Endothelial cell of umbilical vein (primary cell): ENCODE measurements around the gene OR51E2. TPM values are rescaled to one million over a fixed set of nuclear protein-coding genes. Genes with fewer than 3 reads are reported as not detected.

ENCODE experiments used
- BruUV-seq: library from RNA; stranded (reverse); fragments of 400-500 nt; replicated peaks from 2 replicates; lab custom pipeline; 2021; lab: Mats Ljungman, UMichigan
- CTCF ChIA-PET: fragments of 300-600, 350-600 bp; sonication (Branson Sonifier 250); formaldehyde crosslinking; loops from one replicate; lab custom pipeline; 2021; ENCODE audit warnings: antibody characterized with exemption, inconsistent platforms; lab: Charles Lee
- POLR2A ChIA-PET: fragments of 300-600, 350-600 bp; sonication (Branson Sonifier 250); formaldehyde crosslinking; loops from one replicate; lab custom pipeline; 2021; ENCODE audit warnings: antibody characterized with exemption, inconsistent platforms; lab: Charles Lee
- DNase-seq: peaks from one replicate; pipeline ENCODE4 v3.0.0-alpha.2; 2011; ENCODE audit warnings: low read depth, low spot score
- FAIRE-seq: peaks from 2 replicates; lab custom pipeline; 2011; peaks lifted over from hg19 to GRCh38; lab: Jason Lieb, UNC
- H2AFZ ChIP-seq: 2 replicates; pipeline ENCODE4 v1.6.0; 2012; ENCODE audit warnings: low read depth, low read length, control low read depth, inconsistent platforms
- H3K27ac ChIP-seq: 2 replicates; pipeline ENCODE4 v1.5.1; 2011; ENCODE audit warnings: low read depth, mild to moderate bottlenecking, control low read depth, low read length, moderate library complexity; ENCODE audit not compliant: insufficient read depth
- H3K27me3 ChIP-seq, 2 experiments: 2 replicates each; pipeline versions ENCODE4 v1.6.0 to v1.6.1; 2011; ENCODE audit warnings: low read length in 2 of 2, mixed read lengths in 1 of 2; ENCODE audit not compliant: control insufficient read depth in 2 of 2, insufficient read depth in 2 of 2
- H3K36me3 ChIP-seq, 2 experiments: 2 replicates in 1 of 2; 3 replicates in 1 of 2; pipeline ENCODE4 v1.5.1; 2011; ENCODE audit warnings: low read length in 2 of 2, mild to moderate bottlenecking in 1 of 2, moderate library complexity in 1 of 2; ENCODE audit not compliant: control insufficient read depth in 2 of 2, insufficient read depth in 2 of 2; ENCODE audit errors: extremely low read depth in 1 of 2
- H3K4me1 ChIP-seq: 3 replicates; pipeline ENCODE4 v1.5.1; 2011; ENCODE audit warnings: mild to moderate bottlenecking, low read length; ENCODE audit not compliant: control insufficient read depth, insufficient read depth; ENCODE audit errors: extremely low read depth
- H3K4me2 ChIP-seq: 2 replicates; pipeline ENCODE4 v1.6.1; 2011; ENCODE audit warnings: low read length, control low read depth, mixed read lengths; ENCODE audit not compliant: insufficient read depth
- H3K4me3 ChIP-seq, 3 experiments: fragments of 200-600 bp in 1 of 3; sonication (generic), shearing (Covaris generic) in 1 of 3; replicated peaks in 1 of 3; 2 replicates each; pipeline ENCODE4 v1.5.1; 2011 to 2016; ENCODE audit warnings: control low read depth in 3 of 3, low read length in 3 of 3, mild to moderate bottlenecking in 2 of 3, inconsistent platforms in 1 of 3, low read depth in 1 of 3, moderate library complexity in 1 of 3; ENCODE audit not compliant: insufficient read depth in 1 of 3
- H3K79me2 ChIP-seq: 2 replicates; pipeline ENCODE4 v1.6.0; 2012; ENCODE audit warnings: low read length, inconsistent platforms; ENCODE audit not compliant: control insufficient read depth, insufficient read depth
- H3K9ac ChIP-seq: replicated peaks from 2 replicates; pipeline ENCODE3; 2011; ENCODE audit warnings: low read length, control low read depth; ENCODE audit not compliant: insufficient read depth; ENCODE audit errors: extremely low read depth
- H3K9me1 ChIP-seq: replicated peaks from 3 replicates; pipeline ENCODE4 v1.6.0; 2011; ENCODE audit warnings: mild to moderate bottlenecking, low read length; ENCODE audit not compliant: control insufficient read depth, insufficient read depth; ENCODE audit errors: extremely low read depth
- H3K9me3 ChIP-seq: replicated peaks from 2 replicates; pipeline ENCODE4 v1.5.1; 2012; ENCODE audit warnings: low read length, inconsistent platforms; ENCODE audit not compliant: control insufficient read depth, insufficient read depth
- H4K20me1 ChIP-seq: replicated peaks from 2 replicates; pipeline ENCODE3; 2011; ENCODE audit warnings: mild to moderate bottlenecking, low read length; ENCODE audit not compliant: control insufficient read depth, insufficient read depth; ENCODE audit errors: extremely low read depth
- CTCF ChIP-seq, 2 donors: IDR thresholded peaks; 1 replicate in 1 of 2; 2 replicates in 1 of 2; pipeline ENCODE4 v1.5.1; 2011; ENCODE audit warnings: low read length in 2 of 2, mild to moderate bottlenecking in 2 of 2, moderate library complexity in 2 of 2, control low read depth in 1 of 2, inconsistent platforms in 1 of 2, low read depth in 1 of 2; ENCODE audit not compliant: insufficient read depth in 1 of 2; ENCODE audit errors: extremely low read depth in 1 of 2
- EZH2 ChIP-seq: IDR thresholded peaks from 2 replicates; pipeline ENCODE4 v1.6.1; 2012; ENCODE audit warnings: borderline replicate concordance, low read depth, mild to moderate bottlenecking, moderate library complexity, low read length, inconsistent platforms; ENCODE audit not compliant: severe bottlenecking
- FOS ChIP-seq: IDR thresholded peaks from 2 replicates; pipeline ENCODE4 v1.6.1; 2011; ENCODE audit warnings: mild to moderate bottlenecking, low read length, moderate library complexity, borderline replicate concordance; ENCODE audit not compliant: insufficient read depth
- GATA2 ChIP-seq: IDR thresholded peaks from 2 replicates; pipeline ENCODE4 v1.7.0; 2011; ENCODE audit warnings: low read depth, mild to moderate bottlenecking, moderate library complexity, mixed read lengths, low read length; ENCODE audit not compliant: insufficient read length, insufficient read depth
- JUN ChIP-seq: IDR thresholded peaks from 2 replicates; pipeline ENCODE4 v1.6.1; 2011; ENCODE audit warnings: borderline replicate concordance, low read depth; ENCODE audit not compliant: insufficient read length, insufficient read depth
- MYC ChIP-seq: IDR thresholded peaks from one replicate; pipeline ENCODE4 v1.6.1; 2011; ENCODE audit warnings: mild to moderate bottlenecking, low read depth, low read length
- POLR2A ChIP-seq: IDR thresholded peaks from 2 replicates; pipeline ENCODE4 v1.6.1; 2012; ENCODE audit warnings: low read depth, mild to moderate bottlenecking, control low read depth, low read length
- POLR2AphosphoS5 ChIP-seq: IDR thresholded peaks from 2 replicates; pipeline ENCODE4 v1.6.1; 2012; ENCODE audit warnings: low read depth, mild to moderate bottlenecking, control low read depth, low read length, moderate library complexity; ENCODE audit not compliant: insufficient read depth
- dilution Hi-C: fragments of 300-500 bp; cut with MboI; formaldehyde crosslinking; loops from one replicate; pipeline ENCODE4 v1.15.0; 2019; ENCODE audit warnings: low sequenced_read_pairs; ENCODE audit not compliant: extremely low pct_ligation_motif_present
- intact Hi-C: fragments of 100-400 bp; cut with micrococcal nuclease; formaldehyde crosslinking; loops from one replicate; pipeline ENCODE4 v1.10.0; 2022
- polyA plus RNA-seq, 4 experiments: library from polyadenylated mRNA; depleted of rRNA in 3 of 4; stranded (reverse) in 3 of 4; unstranded in 1 of 4; fragments of >200 nt; gene quantifications; 2 replicates each; pipeline versions ENCODE4 v1.2.1 to v1.2.3, GENCODE V29; 2011 to 2012; ENCODE audit warnings: missing spikeins in 1 of 4
- total RNA-seq: library from RNA; stranded (reverse); gene quantifications from 2 replicates; pipeline ENCODE4 v1.2.3, GENCODE V29; 2021
- TF ChIP-seq, protein P1 (sequence below): IDR thresholded peaks from 2 replicates; pipeline ENCODE4 v1.6.1; 2011; ENCODE audit not compliant: insufficient read depth, insufficient read length

The OR51E2 gene
- total and polyA plus RNA-seq, 2 donors (not counting 3 experiments of a cell fraction or from before 2014, with no cell fraction given): not detected

DNA sequence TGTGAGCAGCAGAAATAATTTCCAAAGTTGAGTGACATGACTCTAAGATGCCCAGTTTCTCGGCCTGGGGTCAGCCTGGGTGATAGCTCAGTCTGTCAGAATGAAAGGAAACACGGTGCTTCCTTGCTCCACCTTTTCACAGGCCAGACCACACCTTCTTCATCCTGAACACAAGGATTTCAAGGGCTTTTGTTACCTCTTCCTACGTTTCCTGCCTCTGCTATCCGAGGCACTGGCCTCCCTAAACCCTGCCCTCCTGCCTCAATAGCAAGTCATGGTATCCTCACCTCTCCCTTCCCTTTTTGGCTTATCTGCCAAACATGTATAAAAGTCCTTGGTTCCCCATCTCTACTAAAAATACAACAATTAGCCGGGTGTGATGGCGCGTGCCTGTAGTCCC, 55.6 kb downstream of the OR51E2 start:
- no peak for FAIRE-seq
- H3K27me3 ChIP-seq: no peaks in the 10 kb centered on the region
- H3K27ac ChIP-seq: no peak overlapping the region
- no peaks in the 10 kb centered on the region for H4K20me1 ChIP-seq
- dilution Hi-C loops: no loop called here
- no peak for DNase-seq
- H3K4me1 ChIP-seq: no peaks in the 10 kb centered on the region
- H3K9ac ChIP-seq: no peak overlapping the region
- intact Hi-C loops: no loop called here
- POLR2A ChIA-PET: no interaction called here
- no peaks in the 10 kb centered on the region for H3K79me2 ChIP-seq
- H3K36me3 ChIP-seq: no peaks in the 10 kb centered on the region
- no TSS peak for BruUV-seq
- H3K9me3 ChIP-seq: no peaks in the 10 kb centered on the region
- TF ChIP-seq EZH2 (no peak), FOS (no peak), MYC (no peak), GATA2 (no peak)
- no peak overlapping the region for H3K4me2 ChIP-seq
- CTCF ChIA-PET: no interaction called here
- H3K9me1 ChIP-seq: no peaks in the 10 kb centered on the region
- H3K4me3 ChIP-seq: no peak overlapping the region
- no peak overlapping the region for H2AFZ ChIP-seq

DNA sequence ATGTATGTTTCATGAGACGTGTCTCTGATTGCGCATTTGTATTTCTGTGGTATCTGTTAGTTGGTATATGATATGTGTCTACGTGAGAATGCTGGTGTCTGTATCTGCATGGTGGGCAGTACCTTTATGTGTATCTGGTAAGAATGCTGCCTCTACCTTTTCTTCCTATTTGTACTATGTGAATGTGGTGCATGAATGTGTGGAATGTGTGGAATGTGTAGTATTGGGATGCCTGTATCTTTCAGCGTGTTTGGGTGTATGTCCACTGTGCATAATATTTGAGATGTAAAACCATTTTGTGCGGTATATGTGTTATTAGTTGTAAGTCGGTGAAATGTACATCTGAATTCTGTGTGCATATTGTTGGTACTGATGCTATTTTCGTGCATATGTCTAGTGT, 56.2 kb downstream of the OR51E2 start:
- no peak overlapping the region for H3K9ac ChIP-seq
- TF ChIP-seq CTCF (IDR thresholded peaks at IDR 0.05; ENCODE audit: extremely low read depth in 1 of 2, insufficient read depth in 1 of 2, low read depth in 1 of 2, low read length in 2 of 2): no peak
- TF ChIP-seq, protein P1, sequence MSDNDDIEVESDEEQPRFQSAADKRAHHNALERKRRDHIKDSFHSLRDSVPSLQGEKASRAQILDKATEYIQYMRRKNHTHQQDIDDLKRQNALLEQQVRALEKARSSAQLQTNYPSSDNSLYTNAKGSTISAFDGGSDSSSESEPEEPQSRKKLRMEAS: no peak
- TF ChIP-seq POLR2A: no peak
- TF ChIP-seq FOS: no peak
- no peak for TF ChIP-seq GATA2
- no peak for TF ChIP-seq MYC
- no peak for TF ChIP-seq POLR2AphosphoS5
- no peak for TF ChIP-seq EZH2
- TF ChIP-seq JUN: no peak
- no peaks in the 10 kb centered on the region for H3K36me3 ChIP-seq
- no peaks in the 10 kb centered on the region for H3K79me2 ChIP-seq
- H3K9me3 ChIP-seq: no peaks in the 10 kb centered on the region
- H3K4me3 ChIP-seq: no peak overlapping the region
- DNase-seq (no peak), FAIRE-seq (no peak)
- intact Hi-C loops: no loop called here
- H3K9me1 ChIP-seq: no peaks in the 10 kb centered on the region
- no peak overlapping the region for H2AFZ ChIP-seq
- H3K4me1 ChIP-seq: no peaks in the 10 kb centered on the region
- no peaks in the 10 kb centered on the region for H3K27me3 ChIP-seq
- CTCF ChIA-PET: no interaction called here
- no peak overlapping the region for H3K4me2 ChIP-seq
- H4K20me1 ChIP-seq: no peaks in the 10 kb centered on the region
- no TSS peak for BruUV-seq
- H3K27ac ChIP-seq: no peak overlapping the region
- dilution Hi-C loops: no loop called here
- POLR2A ChIA-PET: no interaction called here
